ENCODE measurements around the gene GPC3.

GRCh38 chrX:133852401-133852800 is 133.0 kb downstream of the GPC3 start:
- no peak for TF ChIP-seq POLR2A (IDR thresholded peaks at IDR 0.05)
- no peak for TF ChIP-seq CTCF (IDR thresholded peaks at IDR 0.05)
